ENCODE measurements around the gene SEMA3B.

Gene SEMA3B

DNA sequence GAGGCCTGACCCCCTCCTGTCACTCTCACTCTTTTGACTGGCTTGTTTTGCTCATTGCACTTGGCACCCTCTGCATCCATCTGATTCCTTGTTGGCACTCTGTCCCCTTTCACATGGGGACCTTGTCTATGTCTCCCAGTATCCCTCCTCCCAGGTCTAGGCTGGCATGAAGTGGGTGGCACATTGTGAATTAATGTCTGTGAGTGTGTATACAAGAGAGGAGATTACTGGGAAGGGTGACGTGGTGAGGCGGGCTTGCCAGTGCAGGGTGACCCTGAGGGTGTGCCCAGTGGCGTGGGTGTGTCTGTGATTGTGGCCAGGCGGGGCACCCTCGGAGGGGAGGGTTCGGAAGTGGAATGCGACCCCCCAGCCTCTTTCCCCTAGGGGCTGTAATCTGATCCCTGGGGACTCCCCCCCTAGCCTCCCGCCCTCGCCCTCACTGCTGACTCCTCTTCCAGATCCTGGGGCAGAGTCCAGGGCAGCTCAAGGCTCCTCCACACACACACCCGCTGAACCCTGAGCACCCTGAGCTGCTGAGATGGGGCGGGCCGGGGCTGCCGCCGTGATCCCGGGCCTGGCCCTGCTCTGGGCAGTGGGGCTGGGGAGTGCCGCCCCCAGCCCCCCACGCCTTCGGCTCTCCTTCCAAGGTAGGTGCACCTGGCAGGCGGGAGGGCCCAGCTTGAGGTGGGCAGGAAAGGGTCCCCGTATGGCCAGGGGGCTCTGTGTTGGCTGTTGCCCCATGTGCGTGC is at the start of gene SEMA3B:
Gene SEMA3B (plus strand): TSS at position 445 of the 749 bp plus-strand sequence. CDS start 94 bp downstream, at position 539.
- H3K4me3 ChIP-seq (ENCODE audit: low read depth, low read length), result no peak within 1 kb of the TSS
- TF ChIP-seq, protein P1, sequence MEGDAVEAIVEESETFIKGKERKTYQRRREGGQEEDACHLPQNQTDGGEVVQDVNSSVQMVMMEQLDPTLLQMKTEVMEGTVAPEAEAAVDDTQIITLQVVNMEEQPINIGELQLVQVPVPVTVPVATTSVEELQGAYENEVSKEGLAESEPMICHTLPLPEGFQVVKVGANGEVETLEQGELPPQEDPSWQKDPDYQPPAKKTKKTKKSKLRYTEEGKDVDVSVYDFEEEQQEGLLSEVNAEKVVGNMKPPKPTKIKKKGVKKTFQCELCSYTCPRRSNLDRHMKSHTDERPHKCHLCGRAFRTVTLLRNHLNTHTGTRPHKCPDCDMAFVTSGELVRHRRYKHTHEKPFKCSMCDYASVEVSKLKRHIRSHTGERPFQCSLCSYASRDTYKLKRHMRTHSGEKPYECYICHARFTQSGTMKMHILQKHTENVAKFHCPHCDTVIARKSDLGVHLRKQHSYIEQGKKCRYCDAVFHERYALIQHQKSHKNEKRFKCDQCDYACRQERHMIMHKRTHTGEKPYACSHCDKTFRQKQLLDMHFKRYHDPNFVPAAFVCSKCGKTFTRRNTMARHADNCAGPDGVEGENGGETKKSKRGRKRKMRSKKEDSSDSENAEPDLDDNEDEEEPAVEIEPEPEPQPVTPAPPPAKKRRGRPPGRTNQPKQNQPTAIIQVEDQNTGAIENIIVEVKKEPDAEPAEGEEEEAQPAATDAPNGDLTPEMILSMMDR (IDR thresholded peaks at IDR 0.05; ENCODE audit: borderline replicate concordance, insufficient read depth, low read depth, low read length), result no peak

DNA sequence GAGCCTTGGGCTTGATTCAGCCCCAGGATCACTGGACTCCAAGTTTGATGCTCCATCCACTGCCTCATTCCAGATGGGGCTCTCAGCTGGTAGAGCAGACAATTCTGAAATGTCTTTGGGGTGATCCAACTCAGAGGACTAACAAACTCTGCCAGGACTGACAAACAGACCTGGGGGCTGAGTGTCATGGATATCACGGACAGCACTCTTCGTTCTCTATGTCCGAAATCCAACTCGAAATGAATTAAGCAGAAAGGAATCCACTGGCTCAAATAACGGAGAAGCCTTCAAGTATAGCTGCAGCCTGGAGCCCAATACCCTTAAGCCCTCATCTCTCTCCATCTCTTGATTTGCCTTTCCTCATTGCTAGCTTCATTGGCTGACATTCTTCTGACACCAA is 49.7 kb upstream of the SEMA3B start:
- H3K4me3 ChIP-seq (ENCODE audit: low read depth, low read length), result no peak overlapping the region
- TF ChIP-seq, protein P1 (IDR thresholded peaks at IDR 0.05; ENCODE audit: borderline replicate concordance, insufficient read depth, low read depth, low read length), result no peak

DNA sequence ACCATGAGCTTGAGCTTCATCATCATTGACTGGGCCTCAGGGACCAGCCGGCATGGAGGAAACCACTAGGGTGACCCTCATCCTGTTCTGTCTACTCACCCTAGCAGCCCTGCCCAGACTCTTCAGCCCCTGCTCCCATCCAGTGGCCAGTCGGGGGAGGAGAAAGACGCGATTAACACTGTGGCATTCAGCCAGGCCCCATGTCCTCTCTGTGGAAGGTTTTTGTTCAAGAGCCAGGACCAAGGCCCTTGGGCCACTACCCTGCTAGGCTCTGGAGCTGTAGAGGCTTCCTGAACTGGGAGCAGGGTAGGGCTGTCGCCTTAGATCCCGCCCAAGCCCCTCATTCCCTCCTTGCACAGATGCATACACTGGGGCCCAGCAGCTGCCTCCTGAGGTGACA is 48.8 kb upstream of the SEMA3B start:
- TF ChIP-seq, protein P1 (IDR thresholded peaks at IDR 0.05; ENCODE audit: borderline replicate concordance, insufficient read depth, low read depth, low read length), result no peak
- no peak overlapping the region for H3K4me3 ChIP-seq (ENCODE audit: low read depth, low read length)

DNA sequence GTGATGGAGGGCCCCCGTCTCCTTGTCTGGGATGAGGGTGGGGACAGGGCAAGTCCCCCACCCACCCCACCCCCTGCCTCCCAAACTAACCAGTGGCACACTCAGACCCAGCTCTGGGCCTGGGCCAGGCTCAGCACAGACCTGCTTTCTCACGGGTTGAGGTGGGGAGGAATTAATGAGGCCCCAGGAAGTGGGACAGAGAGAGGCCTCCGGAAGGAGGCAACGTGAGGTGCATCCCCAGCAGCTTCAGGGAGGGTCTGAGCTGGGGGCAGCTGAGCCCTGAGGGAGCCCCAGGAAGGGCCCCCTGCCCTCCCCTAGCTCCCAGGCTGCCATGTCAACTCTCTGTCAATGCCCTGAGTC is 47.9 kb upstream of the SEMA3B start:
- TF ChIP-seq, protein P1 (IDR thresholded peaks at IDR 0.05; ENCODE audit: borderline replicate concordance, insufficient read depth, low read depth, low read length), result no peak

DNA sequence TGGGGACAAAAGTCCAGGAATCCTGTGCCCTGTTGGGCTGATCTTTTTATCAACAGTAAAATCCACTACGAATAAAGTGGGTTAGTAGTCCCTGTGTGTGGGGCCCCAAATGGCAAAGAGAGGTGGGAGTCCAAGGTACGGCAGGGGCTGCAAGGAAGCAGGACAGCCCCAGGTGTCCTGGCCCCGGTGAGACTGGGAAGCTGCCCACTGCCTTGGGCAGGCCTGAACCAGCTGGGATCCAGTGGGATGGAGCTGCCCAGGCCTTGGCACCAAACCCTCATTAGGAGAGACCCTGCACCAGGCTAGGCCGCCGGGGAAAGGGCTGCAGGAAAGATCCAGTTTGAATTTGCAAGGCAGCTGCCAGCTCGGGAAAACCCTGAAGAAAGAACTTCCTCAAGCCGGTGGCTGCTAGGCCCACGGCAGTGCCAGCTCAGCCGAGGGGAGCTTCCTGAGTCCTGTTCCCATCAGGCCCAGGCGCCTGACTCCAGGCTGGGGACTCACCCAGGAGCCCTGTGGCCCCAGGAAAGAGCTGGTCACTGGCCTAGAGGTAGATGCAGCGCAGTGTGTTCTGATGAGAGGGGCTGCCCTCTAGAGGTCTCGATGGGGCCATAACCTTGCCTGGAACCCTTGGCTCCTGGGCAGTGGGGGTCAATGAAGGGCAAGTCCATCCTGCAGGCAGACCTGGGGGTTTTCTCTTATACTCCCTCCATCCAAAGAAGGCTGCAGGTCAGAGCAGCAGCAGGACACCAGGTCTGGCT is 47.4 kb upstream of the SEMA3B start:
- TF ChIP-seq, protein P1 (IDR thresholded peaks at IDR 0.05; ENCODE audit: borderline replicate concordance, insufficient read depth, low read depth, low read length), result 0 out of 2 replicates have a peak, but pooled peaks have one; percentile 7

More for the DNA sequence above, 47.9 kb upstream of the SEMA3B start:
- no peak overlapping the region for H3K4me3 ChIP-seq (ENCODE audit: low read depth, low read length)

DNA sequence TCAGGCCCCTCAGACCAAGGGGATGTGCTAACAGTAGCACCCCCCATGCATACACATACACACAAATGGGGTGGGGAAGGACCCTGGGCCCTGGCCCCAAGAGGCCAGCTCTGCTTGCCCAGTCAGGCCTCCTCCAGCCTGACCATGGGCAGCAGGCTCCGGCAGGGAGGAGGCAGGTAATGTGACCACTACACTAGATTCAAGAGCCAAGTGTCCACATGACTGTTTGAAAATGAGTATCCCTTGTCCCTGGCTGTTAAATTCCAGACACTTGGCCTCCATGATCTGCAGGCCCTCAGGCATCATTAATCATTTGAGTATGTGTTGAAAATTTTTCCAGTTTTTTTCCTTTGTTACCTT is 46.8 kb upstream of the SEMA3B start:
- TF ChIP-seq, protein P1 (IDR thresholded peaks at IDR 0.05; ENCODE audit: borderline replicate concordance, insufficient read depth, low read depth, low read length), result no peak
- no peak overlapping the region for H3K4me3 ChIP-seq (ENCODE audit: low read depth, low read length)

More for the DNA sequence above, 47.4 kb upstream of the SEMA3B start:
- no peak overlapping the region for H3K4me3 ChIP-seq (ENCODE audit: low read depth, low read length)

Data from GM12875 (cell line).